ENCODE results near the gene ZNF593OS. TPM values are rescaled to one million over a fixed set of nuclear protein-coding genes. Genes with fewer than 3 reads are reported as not detected.

The ZNF593OS gene
- total and polyA plus RNA-seq, 2 donors (not counting 1 experiment from before 2014, with no cell fraction given): 0.09 TPM; not detected in 1

- Mint-ChIP-seq H3K4me3 (peak overlapping the region; percentile 44), H3K27me3 (peaks cover 7% of the 10 kb centered on the region), H3K9me3 (ENCODE audit: insufficient read depth) (no peaks in the 10 kb centered on the region), H3K27ac (peak overlapping the region; percentile 13), H3K4me1 (peaks cover 21% of the 10 kb centered on the region)
- Histone ChIP-seq H2AFZ (ENCODE audit: insufficient read depth, low read depth, low read length, poor library complexity, severe bottlenecking) (peak overlapping the region; percentile 8), H3K79me2 (ENCODE audit: control insufficient read depth, insufficient read depth, low read length) (no peaks in the 10 kb centered on the region), H3K36me3 (replicated peaks in 1 of 2; ENCODE audit: control extremely low read depth in 1 of 2, control insufficient read depth in 1 of 2, extremely low read depth in 1 of 2, insufficient read depth in 2 of 2, low read length in 1 of 2) (peaks cover 0 to 14% of the 10 kb centered on the region in 2 experiments), H3K27me3 (replicated peaks in 1 of 4; ENCODE audit: control extremely low read depth in 1 of 4, control insufficient read depth in 3 of 4, insufficient read depth in 4 of 4, low read length in 3 of 4) (peaks cover 0 to 11% (median 3%) of the 10 kb centered on the region in 4 experiments), H3K9ac (ENCODE audit: low read length) (no peak overlapping the region), H3K4me2 (replicated peaks; ENCODE audit: low read depth, low read length, poor library complexity, severe bottlenecking) (peak overlapping the region; percentile 29), H3K4me1 (ENCODE audit: control insufficient read depth in 2 of 2, insufficient read depth in 2 of 2, low read length in 2 of 2) (peaks cover 18 to 21% of the 10 kb centered on the region in 2 donors), H3K9me3 (ENCODE audit: control extremely low read depth in 1 of 3, control insufficient read depth in 2 of 3, insufficient read depth in 1 of 3, low read length in 2 of 3) (no peaks in the 10 kb centered on the region), H3K4me3 (ENCODE audit: control extremely low read depth in 1 of 5, extremely low read depth in 1 of 5, insufficient read depth in 1 of 5, low read depth in 2 of 5, low read length in 4 of 5) (no peak overlapping the region), H4K20me1 (ENCODE audit: control insufficient read depth, insufficient read depth, low read length, poor library complexity, severe bottlenecking) (no peaks in the 10 kb centered on the region), H3K27ac (ENCODE audit: low read length in 2 of 2) (peak overlapping the region in 1 of 2 donors; percentile 34)
- TF ChIP-seq EZH2 (IDR thresholded peaks at IDR 0.05; ENCODE audit: borderline replicate concordance, insufficient read depth, low read depth, low read length, poor library complexity, severe bottlenecking): no peak
- TF ChIP-seq, protein P1, sequence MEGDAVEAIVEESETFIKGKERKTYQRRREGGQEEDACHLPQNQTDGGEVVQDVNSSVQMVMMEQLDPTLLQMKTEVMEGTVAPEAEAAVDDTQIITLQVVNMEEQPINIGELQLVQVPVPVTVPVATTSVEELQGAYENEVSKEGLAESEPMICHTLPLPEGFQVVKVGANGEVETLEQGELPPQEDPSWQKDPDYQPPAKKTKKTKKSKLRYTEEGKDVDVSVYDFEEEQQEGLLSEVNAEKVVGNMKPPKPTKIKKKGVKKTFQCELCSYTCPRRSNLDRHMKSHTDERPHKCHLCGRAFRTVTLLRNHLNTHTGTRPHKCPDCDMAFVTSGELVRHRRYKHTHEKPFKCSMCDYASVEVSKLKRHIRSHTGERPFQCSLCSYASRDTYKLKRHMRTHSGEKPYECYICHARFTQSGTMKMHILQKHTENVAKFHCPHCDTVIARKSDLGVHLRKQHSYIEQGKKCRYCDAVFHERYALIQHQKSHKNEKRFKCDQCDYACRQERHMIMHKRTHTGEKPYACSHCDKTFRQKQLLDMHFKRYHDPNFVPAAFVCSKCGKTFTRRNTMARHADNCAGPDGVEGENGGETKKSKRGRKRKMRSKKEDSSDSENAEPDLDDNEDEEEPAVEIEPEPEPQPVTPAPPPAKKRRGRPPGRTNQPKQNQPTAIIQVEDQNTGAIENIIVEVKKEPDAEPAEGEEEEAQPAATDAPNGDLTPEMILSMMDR (IDR thresholded peaks at IDR 0.05): no peak
- intact Hi-C loops (cut with micrococcal nuclease): no loop called here
- DNase-seq: peak; percentile 50
- CTCF ChIA-PET: interaction anchor here (1.0 to 2.4 kb wide), 5 partner anchors 10 to 24 kb away, joined by 3 to 17 read pairs (median 4); no protein-coding TSS in a partner anchor
- ATAC-seq (ENCODE audit: low read depth): peak; percentile 84
- WGBS (ENCODE audit: insufficient coverage): 75% methylated on average over 3 of the region's 9 CpGs
- POLR2A ChIA-PET: interaction anchor here (1.1 kb wide), 1 partner anchor 13 kb away, joined by 3 read pairs; no protein-coding TSS in a partner anchor
Measured at GRCh38 chr1:26126321-26127084, 45.1 kb downstream of the ZNF593OS start.

- Histone ChIP-seq H3K79me2 (ENCODE audit: control insufficient read depth, insufficient read depth, low read length) (no peaks in the 10 kb centered on the region), H4K20me1 (ENCODE audit: control insufficient read depth, insufficient read depth, low read length, poor library complexity, severe bottlenecking) (no peaks in the 10 kb centered on the region), H3K9me3 (ENCODE audit: control extremely low read depth in 1 of 3, control insufficient read depth in 2 of 3, insufficient read depth in 1 of 3, low read length in 2 of 3) (no peaks in the 10 kb centered on the region), H3K27ac (ENCODE audit: low read length in 2 of 2) (peak overlapping the region in 1 of 2 donors; percentile 34), H3K4me2 (replicated peaks; ENCODE audit: low read depth, low read length, poor library complexity, severe bottlenecking) (peak overlapping the region; percentile 29), H3K4me3 (ENCODE audit: control extremely low read depth in 1 of 5, extremely low read depth in 1 of 5, insufficient read depth in 1 of 5, low read depth in 2 of 5, low read length in 4 of 5) (no peak overlapping the region), H3K4me1 (ENCODE audit: control insufficient read depth in 2 of 2, insufficient read depth in 2 of 2, low read length in 2 of 2) (peaks cover 18 to 21% of the 10 kb centered on the region in 2 donors), H3K27me3 (replicated peaks in 1 of 4; ENCODE audit: control extremely low read depth in 1 of 4, control insufficient read depth in 3 of 4, insufficient read depth in 4 of 4, low read length in 3 of 4) (peaks cover 0 to 11% (median 2%) of the 10 kb centered on the region in 4 experiments), H2AFZ (ENCODE audit: insufficient read depth, low read depth, low read length, poor library complexity, severe bottlenecking) (peak overlapping the region; percentile 8), H3K36me3 (replicated peaks in 1 of 2; ENCODE audit: control extremely low read depth in 1 of 2, control insufficient read depth in 1 of 2, extremely low read depth in 1 of 2, insufficient read depth in 2 of 2, low read length in 1 of 2) (peaks cover 0 to 14% of the 10 kb centered on the region in 2 experiments), H3K9ac (ENCODE audit: low read length) (no peak overlapping the region)
- H3K27ac Mint-ChIP-seq: peak overlapping the region; percentile 13
- DNase-seq: no peak
- no peak overlapping the region for H3K4me3 Mint-ChIP-seq
- H3K4me1 Mint-ChIP-seq: peaks cover 21% of the 10 kb centered on the region
- POLR2A ChIA-PET: no interaction called here
- WGBS (ENCODE audit: insufficient coverage): no CpG with 5 or more reads among the region's 1 CpG
- no peaks in the 10 kb centered on the region for H3K9me3 Mint-ChIP-seq (ENCODE audit: insufficient read depth)
- CTCF ChIA-PET: interaction anchor here (1.1 to 2.4 kb wide), 3 partner anchors 11 to 21 kb away, joined by 3 to 17 read pairs (median 4); no protein-coding TSS in a partner anchor
- no peak for ATAC-seq (ENCODE audit: low read depth)
- peaks cover 4% of the 10 kb centered on the region for H3K27me3 Mint-ChIP-seq
- TF ChIP-seq, protein P1 (IDR thresholded peaks at IDR 0.05): no peak
- no peak for TF ChIP-seq EZH2 (IDR thresholded peaks at IDR 0.05; ENCODE audit: borderline replicate concordance, insufficient read depth, low read depth, low read length, poor library complexity, severe bottlenecking)
- intact Hi-C loops (cut with micrococcal nuclease): no loop called here
Measured at GRCh38 chr1:26125946-26126320, 45.7 kb downstream of the ZNF593OS start.
